Fibroblast of skin of right quadriceps (primary cell): ENCODE data around the gene NRF1.

Experiments
- DNase-seq: peaks from one replicate; pipeline ENCODE4 v3.0.0-alpha.2; 2013

The NRF1 gene

GRCh38 chr7:129688503-129689222 lies 77.1 kb downstream of the NRF1 start:
- DNase-seq: no peak

GRCh38 chr7:129689995-129690581 lies 78.6 kb downstream of the NRF1 start:
- DNase-seq: no peak

- DNase-seq: no peak
Measured at GRCh38 chr7:129690701-129691100, 79.2 kb downstream of the NRF1 start.

- DNase-seq: no peak
Measured at GRCh38 chr7:129698516-129699418, 87.2 kb downstream of the NRF1 start.

- DNase-seq: peak; percentile 10
Measured at GRCh38 chr7:129702316-129702715, 90.8 kb downstream of the NRF1 start.

GRCh38 chr7:129702761-129703338 lies 91.3 kb downstream of the NRF1 start:
- no peak for DNase-seq

- DNase-seq: peak; percentile 10
Measured at GRCh38 chr7:129703751-129704150, 92.2 kb downstream of the NRF1 start.

GRCh38 chr7:129707910-129708499 lies 96.5 kb downstream of the NRF1 start:
- no peak for DNase-seq

GRCh38 chr7:129713544-129713943 lies 102.0 kb downstream of the NRF1 start:
- no peak for DNase-seq

- no peak for DNase-seq
Measured at GRCh38 chr7:129714514-129715063, 103.1 kb downstream of the NRF1 start.

GRCh38 chr7:129719980-129720732 lies 108.6 kb downstream of the NRF1 start:
- no peak for DNase-seq

- no peak for DNase-seq
Measured at GRCh38 chr7:129721068-129721467, 109.5 kb downstream of the NRF1 start.

- DNase-seq: no peak
Measured at GRCh38 chr7:129723679-129724078, 112.2 kb downstream of the NRF1 start.

- DNase-seq: no peak
Measured at GRCh38 chr7:129724796-129725195, 113.3 kb downstream of the NRF1 start.

- DNase-seq: no peak
Measured at GRCh38 chr7:129728875-129729467, 117.5 kb downstream of the NRF1 start.

GRCh38 chr7:129729511-129729910 lies 118.0 kb downstream of the NRF1 start:
- DNase-seq: no peak

- DNase-seq: no peak
Measured at GRCh38 chr7:129730159-129730558, 118.6 kb downstream of the NRF1 start.

- no peak for DNase-seq
Measured at GRCh38 chr7:129734400-129734799, 122.9 kb downstream of the NRF1 start.

- DNase-seq: peak; percentile 15
Measured at GRCh38 chr7:129739427-129739826, 127.9 kb downstream of the NRF1 start.

GRCh38 chr7:129740574-129741410 lies 129.3 kb downstream of the NRF1 start:
- no peak for DNase-seq
